Esophagus (tissue), 2 donors: ENCODE measurements around the gene RBBP7. TPM values are rescaled to one million over a fixed set of nuclear protein-coding genes. Genes with fewer than 3 reads are reported as not detected.

Experiments
- H3K27ac ChIP-seq, 2 donors: one replicate each; pipeline ENCODE4 v1.5.1; 2013; ENCODE audit warnings: low read depth in 2 of 2, mild to moderate bottlenecking in 2 of 2, inconsistent platforms in 1 of 2, low read length in 1 of 2, moderate library complexity in 1 of 2
- H3K27me3 ChIP-seq, 2 donors: one replicate each; pipeline ENCODE4 v1.6.1; 2013; ENCODE audit warnings: low read length in 2 of 2, control low read depth in 1 of 2, mild to moderate bottlenecking in 1 of 2; ENCODE audit not compliant: insufficient read depth in 2 of 2, control insufficient read depth in 1 of 2
- H3K36me3 ChIP-seq, 2 donors: one replicate each; pipeline ENCODE4 v1.6.1; 2013; ENCODE audit warnings: low read length in 1 of 2; ENCODE audit not compliant: control insufficient read depth in 2 of 2, insufficient read depth in 2 of 2
- H3K4me1 ChIP-seq, 2 donors: one replicate each; pipeline ENCODE4 v1.6.1; 2013; ENCODE audit warnings: low read length in 1 of 2; ENCODE audit not compliant: control insufficient read depth in 2 of 2, insufficient read depth in 2 of 2
- H3K4me3 ChIP-seq, 2 donors: one replicate each; pipeline ENCODE4 v1.5.1; 2013; ENCODE audit warnings: low read length in 2 of 2, mild to moderate bottlenecking in 2 of 2, low read depth in 1 of 2, moderate library complexity in 1 of 2
- H3K9me3 ChIP-seq, 2 donors: one replicate each; pipeline ENCODE4 v1.6.1; 2013; ENCODE audit warnings: mild to moderate bottlenecking in 2 of 2, low read depth in 1 of 2, low read length in 1 of 2, moderate library complexity in 1 of 2; ENCODE audit not compliant: control insufficient read depth in 2 of 2, insufficient read depth in 1 of 2
- WGBS, 2 donors: extraction: QIAGEN DNeasy Blood & Tissue Kit; methylation state at CpG; one replicate each; pipeline ENCODE4 v1.1.7; 2013; 5-methylcytosine and 5-hydroxymethylcytosine counted together
- polyA plus RNA-seq, 2 donors: library from polyadenylated mRNA; stranded (reverse); fragments of 200-250 nt; gene quantifications; one replicate each; pipeline ENCODE4 v1.2.3, GENCODE V29; 2013
- donor health status: healthy with polysubstance abuse.
- donor health status: Bipolar disorder and iron deficiency.

The RBBP7 gene
- polyA plus RNA-seq, 2 donors, result 72.0 to 87.0 TPM

GRCh38 chrX:16807548-16807947, 62.6 kb downstream of the RBBP7 start:
- peak overlapping the region; percentile 31 to 52 for H3K27ac ChIP-seq
- H3K36me3 ChIP-seq, result no peaks in the 10 kb centered on the region
- no peaks in the 10 kb centered on the region for H3K9me3 ChIP-seq
- no peaks in the 10 kb centered on the region for H3K4me1 ChIP-seq
- no peaks in the 10 kb centered on the region for H3K27me3 ChIP-seq
- no peak overlapping the region for H3K4me3 ChIP-seq

DNA sequence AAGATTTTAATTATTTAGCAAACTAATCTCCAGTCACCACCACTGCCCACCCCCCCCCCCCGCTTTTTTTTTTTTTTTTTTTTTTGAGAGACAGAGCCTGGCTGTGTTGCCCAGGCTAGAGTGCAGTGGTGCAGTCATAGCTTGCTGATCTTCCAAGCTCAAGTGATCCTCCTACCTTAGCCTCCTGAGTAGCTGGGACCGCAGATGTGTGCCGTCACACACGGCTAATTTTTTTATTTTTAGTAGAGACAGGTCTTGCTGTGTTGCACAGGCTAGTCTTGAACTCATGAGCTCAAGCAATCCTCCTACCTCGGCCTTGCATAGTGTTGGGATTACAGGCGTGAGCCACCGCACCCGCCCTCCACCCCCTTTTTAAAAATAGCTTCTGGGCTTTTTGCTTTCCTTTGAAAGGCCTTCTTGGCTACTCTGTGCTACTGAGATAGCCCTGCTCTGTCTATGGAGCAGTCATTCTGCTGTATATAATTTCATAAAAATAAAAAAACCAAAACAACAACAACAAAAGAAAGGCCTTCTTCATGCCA, 65.2 kb downstream of the RBBP7 start:
- Histone ChIP-seq H3K27me3 (no peaks in the 10 kb centered on the region), H3K4me1 (no peaks in the 10 kb centered on the region), H3K27ac (no peak overlapping the region), H3K9me3 (no peaks in the 10 kb centered on the region), H3K4me3 (no peak overlapping the region), H3K36me3 (no peaks in the 10 kb centered on the region)
- WGBS, 2 donors, result 85 to 90% methylated on average over 7 to 8 of the region's 8 CpGs

DNA sequence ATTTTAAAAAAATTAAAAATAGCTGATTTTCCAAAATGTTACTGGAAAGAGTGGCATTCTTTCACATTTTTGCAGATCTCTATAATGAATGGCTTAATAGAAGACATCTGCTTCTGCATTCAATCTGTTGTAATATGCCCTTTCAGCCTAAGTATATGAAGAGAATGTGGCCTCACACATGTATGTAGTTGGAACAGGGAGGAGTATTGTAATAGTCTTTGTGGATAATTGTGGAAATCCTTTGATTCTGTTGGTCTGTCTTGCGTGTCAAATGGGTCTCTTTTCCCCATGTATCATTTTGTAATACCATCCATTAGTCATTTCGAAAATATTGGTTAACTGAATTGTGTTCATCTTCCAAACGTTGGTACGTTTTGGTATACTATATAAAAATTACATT, 72.3 kb downstream of the RBBP7 start:
- Histone ChIP-seq H3K27ac (no peak overlapping the region), H3K9me3 (no peaks in the 10 kb centered on the region), H3K36me3 (no peaks in the 10 kb centered on the region), H3K27me3 (no peaks in the 10 kb centered on the region), H3K4me1 (no peaks in the 10 kb centered on the region), H3K4me3 (no peak overlapping the region)
- 75 to 76% methylated on average over 4 of the region's 4 CpGs for WGBS, 2 donors

- Histone ChIP-seq H3K9me3 (no peaks in the 10 kb centered on the region), H3K36me3 (no peaks in the 10 kb centered on the region), H3K27me3 (no peaks in the 10 kb centered on the region), H3K4me1 (no peaks in the 10 kb centered on the region), H3K4me3 (no peak overlapping the region), H3K27ac (no peak overlapping the region)
- 65 to 83% methylated on average over 5 of the region's 5 CpGs for WGBS, 2 donors
Measured at GRCh38 chrX:16797358-16797757, 72.8 kb downstream of the RBBP7 start.

DNA sequence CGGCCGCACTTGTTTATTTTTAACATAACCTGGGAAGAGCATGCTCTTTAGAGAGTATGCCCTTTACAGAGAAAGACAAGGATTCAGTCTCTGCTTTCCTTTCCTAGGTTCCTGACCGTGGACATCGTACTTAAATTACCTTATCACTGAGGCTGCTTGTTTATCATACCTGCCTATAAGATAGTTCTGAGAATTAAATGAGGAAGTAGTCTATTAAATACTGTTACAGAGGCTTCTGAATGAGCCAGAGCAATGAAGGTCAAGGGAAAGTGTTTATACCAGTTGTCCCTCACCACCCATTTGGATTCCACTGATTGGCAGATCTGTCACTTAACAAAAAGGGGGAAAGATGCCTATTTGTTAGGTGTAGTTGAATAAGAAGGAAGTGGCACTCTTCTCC, 73.9 kb downstream of the RBBP7 start:
- WGBS, 2 donors, result 92 to 94% methylated on average over 4 of the region's 4 CpGs
- Histone ChIP-seq H3K4me3 (no peak overlapping the region), H3K27me3 (no peaks in the 10 kb centered on the region), H3K27ac (no peak overlapping the region), H3K9me3 (no peaks in the 10 kb centered on the region), H3K4me1 (no peaks in the 10 kb centered on the region), H3K36me3 (no peaks in the 10 kb centered on the region)

Other genes starting within 250 kb of the RBBP7 start
- gene S100G, start 220.2 kb downstream of the RBBP7 start, polyA plus RNA-seq, result not detected
- gene CTPS2, start 157.7 kb downstream of the RBBP7 start, polyA plus RNA-seq, result 1 to 10 TPM; 3.7 to 8.0 TPM
- gene SYAP1, start 150.8 kb downstream of the RBBP7 start, polyA plus RNA-seq, result 10 to 100 TPM; 11.0 to 15.3 TPM
- 1 to 10 TPM; 4.2 to 7.3 TPM for gene TXLNG, start 83.9 kb downstream of the RBBP7 start, polyA plus RNA-seq
- 1 to 10 TPM in 1 of 2 donors, under 1 TPM in 1; 0.51 to 1.3 TPM for gene REPS2, start 76.3 kb upstream of the RBBP7 start, polyA plus RNA-seq